Endothelial cell of umbilical vein (primary cell): ENCODE results near the gene RNU7-1. TPM values are rescaled to one million over a fixed set of nuclear protein-coding genes. Genes with fewer than 3 reads are reported as not detected.

Experiments
- BruUV-seq: library from RNA; stranded (reverse); fragments of 400-500 nt; replicated peaks from 2 replicates; lab custom pipeline; 2021; lab: Mats Ljungman, UMichigan
- CTCF ChIA-PET: fragments of 300-600, 350-600 bp; sonication (Branson Sonifier 250); formaldehyde crosslinking; loops from one replicate; lab custom pipeline; 2021; ENCODE audit warnings: antibody characterized with exemption, inconsistent platforms; lab: Charles Lee
- POLR2A ChIA-PET: fragments of 300-600, 350-600 bp; sonication (Branson Sonifier 250); formaldehyde crosslinking; loops from one replicate; lab custom pipeline; 2021; ENCODE audit warnings: antibody characterized with exemption, inconsistent platforms; lab: Charles Lee
- DNase-seq: peaks from one replicate; pipeline ENCODE4 v3.0.0-alpha.2; 2011; ENCODE audit warnings: low read depth, low spot score
- FAIRE-seq: peaks from 2 replicates; lab custom pipeline; 2011; peaks lifted over from hg19 to GRCh38; lab: Jason Lieb, UNC
- H2AFZ ChIP-seq: 2 replicates; pipeline ENCODE4 v1.6.0; 2012; ENCODE audit warnings: low read depth, low read length, control low read depth, inconsistent platforms
- H3K27ac ChIP-seq: 2 replicates; pipeline ENCODE4 v1.5.1; 2011; ENCODE audit warnings: low read depth, mild to moderate bottlenecking, control low read depth, low read length, moderate library complexity; ENCODE audit not compliant: insufficient read depth
- H3K27me3 ChIP-seq, 2 experiments: 2 replicates each; pipeline versions ENCODE4 v1.6.0 to v1.6.1; 2011; ENCODE audit warnings: low read length in 2 of 2, mixed read lengths in 1 of 2; ENCODE audit not compliant: control insufficient read depth in 2 of 2, insufficient read depth in 2 of 2
- H3K36me3 ChIP-seq, 2 experiments: 2 replicates in 1 of 2; 3 replicates in 1 of 2; pipeline ENCODE4 v1.5.1; 2011; ENCODE audit warnings: low read length in 2 of 2, mild to moderate bottlenecking in 1 of 2, moderate library complexity in 1 of 2; ENCODE audit not compliant: control insufficient read depth in 2 of 2, insufficient read depth in 2 of 2; ENCODE audit errors: extremely low read depth in 1 of 2
- H3K4me1 ChIP-seq: 3 replicates; pipeline ENCODE4 v1.5.1; 2011; ENCODE audit warnings: mild to moderate bottlenecking, low read length; ENCODE audit not compliant: control insufficient read depth, insufficient read depth; ENCODE audit errors: extremely low read depth
- H3K4me2 ChIP-seq: 2 replicates; pipeline ENCODE4 v1.6.1; 2011; ENCODE audit warnings: low read length, control low read depth, mixed read lengths; ENCODE audit not compliant: insufficient read depth
- H3K4me3 ChIP-seq, 3 experiments: fragments of 200-600 bp in 1 of 3; sonication (generic), shearing (Covaris generic) in 1 of 3; replicated peaks in 1 of 3; 2 replicates each; pipeline ENCODE4 v1.5.1; 2011 to 2016; ENCODE audit warnings: control low read depth in 3 of 3, low read length in 3 of 3, mild to moderate bottlenecking in 2 of 3, inconsistent platforms in 1 of 3, low read depth in 1 of 3, moderate library complexity in 1 of 3; ENCODE audit not compliant: insufficient read depth in 1 of 3
- H3K79me2 ChIP-seq: 2 replicates; pipeline ENCODE4 v1.6.0; 2012; ENCODE audit warnings: low read length, inconsistent platforms; ENCODE audit not compliant: control insufficient read depth, insufficient read depth
- H3K9ac ChIP-seq: replicated peaks from 2 replicates; pipeline ENCODE3; 2011; ENCODE audit warnings: low read length, control low read depth; ENCODE audit not compliant: insufficient read depth; ENCODE audit errors: extremely low read depth
- H3K9me1 ChIP-seq: replicated peaks from 3 replicates; pipeline ENCODE4 v1.6.0; 2011; ENCODE audit warnings: mild to moderate bottlenecking, low read length; ENCODE audit not compliant: control insufficient read depth, insufficient read depth; ENCODE audit errors: extremely low read depth
- H3K9me3 ChIP-seq: replicated peaks from 2 replicates; pipeline ENCODE4 v1.5.1; 2012; ENCODE audit warnings: low read length, inconsistent platforms; ENCODE audit not compliant: control insufficient read depth, insufficient read depth
- H4K20me1 ChIP-seq: replicated peaks from 2 replicates; pipeline ENCODE3; 2011; ENCODE audit warnings: mild to moderate bottlenecking, low read length; ENCODE audit not compliant: control insufficient read depth, insufficient read depth; ENCODE audit errors: extremely low read depth
- EZH2 ChIP-seq: IDR thresholded peaks from 2 replicates; pipeline ENCODE4 v1.6.1; 2012; ENCODE audit warnings: borderline replicate concordance, low read depth, mild to moderate bottlenecking, moderate library complexity, low read length, inconsistent platforms; ENCODE audit not compliant: severe bottlenecking
- FOS ChIP-seq: IDR thresholded peaks from 2 replicates; pipeline ENCODE4 v1.6.1; 2011; ENCODE audit warnings: mild to moderate bottlenecking, low read length, moderate library complexity, borderline replicate concordance; ENCODE audit not compliant: insufficient read depth
- GATA2 ChIP-seq: IDR thresholded peaks from 2 replicates; pipeline ENCODE4 v1.7.0; 2011; ENCODE audit warnings: low read depth, mild to moderate bottlenecking, moderate library complexity, mixed read lengths, low read length; ENCODE audit not compliant: insufficient read length, insufficient read depth
- JUN ChIP-seq: IDR thresholded peaks from 2 replicates; pipeline ENCODE4 v1.6.1; 2011; ENCODE audit warnings: borderline replicate concordance, low read depth; ENCODE audit not compliant: insufficient read length, insufficient read depth
- MYC ChIP-seq: IDR thresholded peaks from one replicate; pipeline ENCODE4 v1.6.1; 2011; ENCODE audit warnings: mild to moderate bottlenecking, low read depth, low read length
- POLR2A ChIP-seq: IDR thresholded peaks from 2 replicates; pipeline ENCODE4 v1.6.1; 2012; ENCODE audit warnings: low read depth, mild to moderate bottlenecking, control low read depth, low read length
- POLR2AphosphoS5 ChIP-seq: IDR thresholded peaks from 2 replicates; pipeline ENCODE4 v1.6.1; 2012; ENCODE audit warnings: low read depth, mild to moderate bottlenecking, control low read depth, low read length, moderate library complexity; ENCODE audit not compliant: insufficient read depth
- dilution Hi-C: fragments of 300-500 bp; cut with MboI; formaldehyde crosslinking; loops from one replicate; pipeline ENCODE4 v1.15.0; 2019; ENCODE audit warnings: low sequenced_read_pairs; ENCODE audit not compliant: extremely low pct_ligation_motif_present
- intact Hi-C: fragments of 100-400 bp; cut with micrococcal nuclease; formaldehyde crosslinking; loops from one replicate; pipeline ENCODE4 v1.10.0; 2022
- polyA plus RNA-seq, 4 experiments: library from polyadenylated mRNA; depleted of rRNA in 3 of 4; stranded (reverse) in 3 of 4; unstranded in 1 of 4; fragments of >200 nt; gene quantifications; 2 replicates each; pipeline versions ENCODE4 v1.2.1 to v1.2.3, GENCODE V29; 2011 to 2012; ENCODE audit warnings: missing spikeins in 1 of 4
- total RNA-seq: library from RNA; stranded (reverse); gene quantifications from 2 replicates; pipeline ENCODE4 v1.2.3, GENCODE V29; 2021
- TF ChIP-seq, protein P1 (sequence below), 2 donors: IDR thresholded peaks; 1 replicate in 1 of 2; 2 replicates in 1 of 2; pipeline ENCODE4 v1.5.1; 2011; ENCODE audit warnings: low read length in 2 of 2, mild to moderate bottlenecking in 2 of 2, moderate library complexity in 2 of 2, control low read depth in 1 of 2, inconsistent platforms in 1 of 2, low read depth in 1 of 2; ENCODE audit not compliant: insufficient read depth in 1 of 2; ENCODE audit errors: extremely low read depth in 1 of 2
- TF ChIP-seq, protein P2 (sequence below): IDR thresholded peaks from 2 replicates; pipeline ENCODE4 v1.6.1; 2011; ENCODE audit not compliant: insufficient read depth, insufficient read length

RNU7-1 gene
- total and polyA plus RNA-seq, 2 donors (not counting 3 experiments of a cell fraction or from before 2014, with no cell fraction given): not detected

DNA sequence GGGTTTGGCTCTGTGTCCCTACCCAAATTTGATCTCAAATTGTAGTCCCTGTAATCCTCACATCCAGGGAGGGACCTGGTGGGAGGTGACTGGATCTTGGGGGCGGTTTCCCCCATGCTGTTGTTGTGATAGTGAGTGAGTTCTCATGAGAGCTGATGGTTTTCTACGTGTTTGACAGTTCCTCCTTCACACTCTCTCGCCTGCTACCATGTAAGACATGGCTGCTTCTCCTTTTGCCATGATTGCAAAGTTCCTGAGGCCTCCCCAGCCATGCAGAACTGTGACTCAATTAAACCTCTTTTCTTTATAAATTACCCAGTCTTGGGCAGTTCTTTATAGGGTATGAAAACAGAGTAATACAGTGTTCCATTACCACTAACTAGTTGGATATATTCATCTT lies 49.3 kb upstream of the RNU7-1 start:
- BruUV-seq: no TSS peak
- H3K9ac ChIP-seq: no peak overlapping the region
- H3K9me1 ChIP-seq: no peaks in the 10 kb centered on the region
- H3K9me3 ChIP-seq: no peaks in the 10 kb centered on the region
- H4K20me1 ChIP-seq: no peaks in the 10 kb centered on the region
- dilution Hi-C loops (no loop called here), intact Hi-C loops (no loop called here)
- H3K27me3 ChIP-seq: no peaks in the 10 kb centered on the region
- no peak for DNase-seq
- FAIRE-seq: no peak
- H3K27ac ChIP-seq: no peak overlapping the region
- no peak overlapping the region for H3K4me2 ChIP-seq
- POLR2A ChIA-PET: no interaction called here
- H2AFZ ChIP-seq: no peak overlapping the region
- no peaks in the 10 kb centered on the region for H3K36me3 ChIP-seq
- no peaks in the 10 kb centered on the region for H3K79me2 ChIP-seq
- CTCF ChIA-PET: interaction anchor here (0.8 kb wide), 1 partner anchor 25 kb away, joined by 3 read pairs; no protein-coding TSS in a partner anchor
- peaks cover 10% of the 10 kb centered on the region for H3K4me1 ChIP-seq
- TF ChIP-seq JUN (no peak), MYC (no peak), POLR2A (no peak), FOS (no peak), EZH2 (no peak), POLR2AphosphoS5 (no peak), GATA2 (no peak)
- TF ChIP-seq, protein P1, sequence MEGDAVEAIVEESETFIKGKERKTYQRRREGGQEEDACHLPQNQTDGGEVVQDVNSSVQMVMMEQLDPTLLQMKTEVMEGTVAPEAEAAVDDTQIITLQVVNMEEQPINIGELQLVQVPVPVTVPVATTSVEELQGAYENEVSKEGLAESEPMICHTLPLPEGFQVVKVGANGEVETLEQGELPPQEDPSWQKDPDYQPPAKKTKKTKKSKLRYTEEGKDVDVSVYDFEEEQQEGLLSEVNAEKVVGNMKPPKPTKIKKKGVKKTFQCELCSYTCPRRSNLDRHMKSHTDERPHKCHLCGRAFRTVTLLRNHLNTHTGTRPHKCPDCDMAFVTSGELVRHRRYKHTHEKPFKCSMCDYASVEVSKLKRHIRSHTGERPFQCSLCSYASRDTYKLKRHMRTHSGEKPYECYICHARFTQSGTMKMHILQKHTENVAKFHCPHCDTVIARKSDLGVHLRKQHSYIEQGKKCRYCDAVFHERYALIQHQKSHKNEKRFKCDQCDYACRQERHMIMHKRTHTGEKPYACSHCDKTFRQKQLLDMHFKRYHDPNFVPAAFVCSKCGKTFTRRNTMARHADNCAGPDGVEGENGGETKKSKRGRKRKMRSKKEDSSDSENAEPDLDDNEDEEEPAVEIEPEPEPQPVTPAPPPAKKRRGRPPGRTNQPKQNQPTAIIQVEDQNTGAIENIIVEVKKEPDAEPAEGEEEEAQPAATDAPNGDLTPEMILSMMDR (IDR thresholded peaks at IDR 0.05; ENCODE audit: extremely low read depth in 1 of 2, insufficient read depth in 1 of 2, low read depth in 1 of 2, low read length in 2 of 2): no peak
- TF ChIP-seq, protein P2, sequence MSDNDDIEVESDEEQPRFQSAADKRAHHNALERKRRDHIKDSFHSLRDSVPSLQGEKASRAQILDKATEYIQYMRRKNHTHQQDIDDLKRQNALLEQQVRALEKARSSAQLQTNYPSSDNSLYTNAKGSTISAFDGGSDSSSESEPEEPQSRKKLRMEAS: no peak
- H3K4me3 ChIP-seq: no peak overlapping the region
